IMR-90 (cell line): ENCODE data around the gene DENND6B. TPM values are rescaled to one million over a fixed set of nuclear protein-coding genes. Genes with fewer than 3 reads are reported as not detected.
A peak's percentile ranks its signal among the peaks of the same experiment; 100 is the strongest.

Experiments
- ATAC-seq: fragments of 200-7000 bp; cut with Tn5 transposase; 2 replicates; pipeline ENCODE4 v1.9.1; 2020; ENCODE audit warnings: low read depth, mild to moderate bottlenecking, moderate library complexity
- BruUV-seq: library from RNA; stranded (reverse); fragments of 400-500 nt; replicated peaks from 2 replicates; lab custom pipeline; 2021; lab: Mats Ljungman, UMichigan
- CTCF ChIA-PET: fragments of 300-600 bp; formaldehyde crosslinking; extraction: SDS; loops from one replicate; lab custom pipeline; 2021; ENCODE audit warnings: antibody characterized with exemption; lab: Yijun Ruan, JAX
- POLR2A ChIA-PET: fragments of 300-600 bp; sonication (Branson Sonifier 250); formaldehyde crosslinking; loops from one replicate; lab custom pipeline; 2022; ENCODE audit warnings: antibody characterized with exemption; ENCODE audit not compliant: unreplicated experiment; lab: Charles Lee
- DNase-seq: peaks from one replicate; pipeline ENCODE4 v3.0.0; 2013
- H2AFZ ChIP-seq: replicated peaks from 2 replicates; pipeline ENCODE3; 2013; ENCODE audit warnings: low read length, mild to moderate bottlenecking; ENCODE audit not compliant: poor library complexity
- H2AK5ac ChIP-seq: 2 replicates; pipeline ENCODE4 v1.6.1; 2013; ENCODE audit warnings: low read depth, low read length, inconsistent platforms
- H2AK9ac ChIP-seq: replicated peaks from 2 replicates; pipeline ENCODE3; 2013; ENCODE audit warnings: mild to moderate bottlenecking, low read depth, low read length, moderate library complexity; ENCODE audit not compliant: poor library complexity
- H2BK120ac ChIP-seq: 2 replicates; pipeline ENCODE4 v1.6.1; 2013; ENCODE audit warnings: low read depth, low read length, inconsistent platforms
- H2BK15ac ChIP-seq: 3 replicates; pipeline ENCODE4 v1.6.1; 2013; ENCODE audit warnings: low read depth, low read length, inconsistent platforms
- H2BK20ac ChIP-seq: 2 replicates; pipeline ENCODE4 v1.6.1; 2013; ENCODE audit warnings: low read depth, mild to moderate bottlenecking, inconsistent platforms, low read length, moderate library complexity
- H2BK5ac ChIP-seq: 2 replicates; pipeline ENCODE4 v1.6.1; 2013; ENCODE audit warnings: mild to moderate bottlenecking, low read depth, low read length, inconsistent platforms; ENCODE audit not compliant: poor library complexity, severe bottlenecking
- H3K14ac ChIP-seq: replicated peaks from 2 replicates; pipeline ENCODE4 v1.6.1; 2013; ENCODE audit warnings: low read depth, low read length, inconsistent platforms
- H3K18ac ChIP-seq: 2 replicates; pipeline ENCODE4 v1.6.1; 2013; ENCODE audit warnings: low read depth, low read length, control low read depth
- H3K23ac ChIP-seq: 2 replicates; pipeline ENCODE4 v1.6.1; 2013; ENCODE audit warnings: low read depth, low read length, inconsistent platforms
- H3K27ac ChIP-seq: 2 replicates; pipeline ENCODE4 v1.5.1; 2013; ENCODE audit warnings: mild to moderate bottlenecking, control low read depth, low read length; ENCODE audit not compliant: insufficient read depth
- H3K27me3 ChIP-seq: 2 replicates; pipeline ENCODE4 v1.6.1; 2013; ENCODE audit warnings: low read length; ENCODE audit not compliant: control insufficient read depth, insufficient read depth
- H3K36me3 ChIP-seq: 2 replicates; pipeline ENCODE4 v1.6.1; 2013; ENCODE audit warnings: low read length, mixed read lengths; ENCODE audit not compliant: control insufficient read depth, insufficient read depth
- H3K4ac ChIP-seq: 2 replicates; pipeline ENCODE4 v1.6.1; 2013; ENCODE audit warnings: low read depth, low read length, inconsistent platforms
- H3K4me1 ChIP-seq: 2 replicates; pipeline ENCODE4 v1.6.1; 2013; ENCODE audit warnings: low read length, mixed read lengths; ENCODE audit not compliant: control insufficient read depth, insufficient read depth
- H3K4me2 ChIP-seq: 2 replicates; pipeline ENCODE4 v1.6.1; 2013; ENCODE audit warnings: low read depth, mild to moderate bottlenecking, control low read depth, low read length, moderate library complexity
- H3K4me3 ChIP-seq: 2 replicates; pipeline ENCODE4 v1.5.1; 2013; ENCODE audit warnings: low read depth, mild to moderate bottlenecking, control low read depth, low read length, moderate library complexity; ENCODE audit not compliant: insufficient read depth
- H3K56ac ChIP-seq: 2 replicates; pipeline ENCODE4 v1.6.1; 2013; ENCODE audit warnings: low read length, inconsistent platforms; ENCODE audit not compliant: insufficient read depth; ENCODE audit errors: extremely low read depth
- H3K79me1 ChIP-seq, 2 experiments: 2 replicates each; pipeline ENCODE4 v1.6.1; 2013; ENCODE audit warnings: low read length in 2 of 2, inconsistent platforms in 1 of 2, low read depth in 1 of 2
- H3K9ac ChIP-seq: 2 replicates; pipeline ENCODE4 v1.6.1; 2013; ENCODE audit warnings: low read depth, low read length, control low read depth
- H3K9me1 ChIP-seq: 2 replicates; pipeline ENCODE4 v1.6.1; 2013; ENCODE audit warnings: low read length, inconsistent platforms; ENCODE audit not compliant: insufficient read depth
- H3K9me3 ChIP-seq: 2 replicates; pipeline ENCODE4 v1.6.1; 2013; ENCODE audit warnings: low read length; ENCODE audit not compliant: control insufficient read depth, insufficient read depth
- H4K20me1 ChIP-seq: 2 replicates; pipeline ENCODE4 v1.6.1; 2013; ENCODE audit warnings: low read length, inconsistent platforms; ENCODE audit not compliant: insufficient read depth
- H4K5ac ChIP-seq: 2 replicates; pipeline ENCODE4 v1.6.1; 2013; ENCODE audit warnings: mild to moderate bottlenecking, low read depth, low read length, control low read depth
- H4K8ac ChIP-seq, 2 experiments: 2 replicates each; pipeline ENCODE4 v1.6.1; 2013; ENCODE audit warnings: low read depth in 2 of 2, low read length in 2 of 2, control low read depth in 1 of 2, inconsistent platforms in 1 of 2
- H4K91ac ChIP-seq: 2 replicates; pipeline ENCODE4 v1.6.1; 2013; ENCODE audit warnings: low read depth, low read length, inconsistent platforms; ENCODE audit not compliant: insufficient read depth
- BHLHE40 ChIP-seq: fragments of 150-350 bp; IDR thresholded peaks from 2 replicates; pipeline ENCODE4 v1.6.1; 2016; ENCODE audit warnings: mild to moderate bottlenecking, low read depth, low read length
- CHD1 ChIP-seq: IDR thresholded peaks from 2 replicates; pipeline ENCODE4 v1.6.1; 2012; ENCODE audit warnings: low read depth, low read length, improper control_type of control experiment
- FOS ChIP-seq: fragments of 150-350 bp; IDR thresholded peaks from 2 replicates; pipeline ENCODE4 v1.6.1; 2016; ENCODE audit warnings: low read depth, low read length
- MAZ ChIP-seq: IDR thresholded peaks from 2 replicates; pipeline ENCODE4 v1.6.1; 2012; ENCODE audit warnings: low read depth, mild to moderate bottlenecking, low read length, improper control_type of control experiment, moderate library complexity, borderline replicate concordance
- NFE2L2 ChIP-seq: fragments of 150-350 bp; IDR thresholded peaks from 2 replicates; pipeline ENCODE4 v1.6.1; 2016; ENCODE audit warnings: low read depth, mild to moderate bottlenecking, low read length
- RAD21 ChIP-seq: IDR thresholded peaks from 2 replicates; pipeline ENCODE4 v1.6.1; 2012; ENCODE audit warnings: low read length, improper control_type of control experiment
- WGBS, 2 experiments: methylation state at CpG; one replicate each; pipeline versions ENCODE4 v1.1.5 to v1.1.7; 2013; ENCODE audit warnings: missing lambda C conversion rate in 2 of 2; ENCODE audit not compliant: insufficient read length in 1 of 2; ENCODE audit errors: extremely low coverage in 2 of 2; 5-methylcytosine and 5-hydroxymethylcytosine counted together
- dilution Hi-C: fragments of 300-500 bp; cut with HindIII; formaldehyde crosslinking; loops from one replicate; pipeline ENCODE4 v1.14.3; 2018; ENCODE audit warnings: low sequenced_read_pairs; ENCODE audit not compliant: unreplicated experiment
- in situ Hi-C: fragments of 300-500 bp; cut with MboI; formaldehyde crosslinking; loops from 3 replicates; pipeline ENCODE4 v1.14.3; 2019; ENCODE audit warnings: low sequenced_read_pairs, inconsistent platforms, mixed read lengths
- intact Hi-C: fragments of 100-400 bp; cut with micrococcal nuclease; formaldehyde crosslinking; loops from 2 replicates; pipeline ENCODE4 v1.10.0; 2022
- polyA plus RNA-seq, 3 experiments: library from polyadenylated mRNA; depleted of rRNA; stranded (reverse); fragments of >200 nt; gene quantifications; 2 replicates each; pipeline ENCODE4 v1.2.3, GENCODE V29; 2012; ENCODE audit warnings: low replicate concordance in 1 of 3
- total RNA-seq: library from RNA; depleted of rRNA; stranded (reverse); fragments of >200 nt; gene quantifications from 2 replicates; pipeline ENCODE4 v1.2.3, GENCODE V29; 2012
- TF ChIP-seq, protein P1 (sequence below): fragments of 150-350 bp; IDR thresholded peaks from 2 replicates; pipeline ENCODE4 v1.6.1; 2016; ENCODE audit warnings: low read depth, mild to moderate bottlenecking, low read length, moderate library complexity, borderline replicate concordance
- TF ChIP-seq, protein P2 (sequence below): fragments of 150-350 bp; IDR thresholded peaks from 2 replicates; pipeline ENCODE4 v1.6.1; 2017; ENCODE audit warnings: mild to moderate bottlenecking, antibody characterized with exemption, low read length, low read depth

The DENND6B gene
- total and polyA plus RNA-seq, 2 of the 4 experiments (the other 2 are of a cell fraction): 0.36 to 4.9 TPM

DNA sequence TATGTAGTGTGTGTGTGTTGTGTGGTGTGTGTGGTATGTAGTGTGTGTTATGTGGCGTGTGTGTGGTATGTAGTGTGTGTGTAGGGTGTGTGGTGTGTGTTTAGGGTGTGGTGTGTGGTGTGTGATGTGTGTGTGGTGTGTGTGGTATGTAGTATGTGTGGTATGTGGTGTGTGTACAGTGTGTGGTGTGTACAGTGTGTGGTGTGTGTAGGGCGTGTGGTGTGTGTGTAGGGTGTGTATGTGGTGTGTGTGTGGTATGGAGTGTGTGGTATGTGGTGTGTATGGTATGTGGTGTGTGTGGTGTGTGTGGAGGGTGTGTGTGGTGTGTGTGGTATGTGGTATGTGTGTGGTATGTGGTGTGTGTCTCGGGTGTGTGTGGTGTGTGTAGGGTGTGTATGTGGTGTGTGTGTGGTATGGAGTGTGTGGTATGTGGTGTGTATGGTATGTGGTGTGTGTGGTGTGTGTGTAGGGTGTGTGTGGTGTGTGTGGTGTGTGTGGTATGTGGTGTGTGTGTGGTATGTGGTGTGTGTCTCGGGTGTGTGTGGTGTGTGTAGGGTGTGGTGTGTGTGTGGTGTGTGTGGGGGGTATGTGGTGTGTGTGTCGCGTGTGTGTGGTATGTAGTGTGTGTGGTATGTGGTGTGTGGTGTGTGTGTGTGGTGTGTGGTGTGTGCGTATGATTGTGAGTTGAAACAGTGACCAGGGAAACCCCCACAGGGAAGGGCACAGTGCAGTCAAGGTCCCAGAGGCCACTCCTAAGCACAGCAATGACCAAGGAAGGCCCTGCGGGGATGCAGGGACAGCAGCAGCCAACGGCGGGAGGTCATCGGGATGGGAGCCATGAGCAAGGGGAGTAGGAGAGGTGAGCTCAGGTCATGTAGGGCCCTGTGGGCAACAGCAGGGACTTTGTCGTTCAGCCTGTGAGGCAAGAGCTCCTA is 13.4 kb upstream of the DENND6B start:
- no peak overlapping the region for H2BK15ac ChIP-seq
- no peak overlapping the region for H4K5ac ChIP-seq
- H3K4me1 ChIP-seq: peaks cover 2% of the 10 kb centered on the region; the same call in 1 of the 2 replicates
- peaks cover 14 to 37% of the 10 kb centered on the region in 2 experiments for H3K79me1 ChIP-seq
- DNase-seq: no peak
- H3K9me3 ChIP-seq: no peaks in the 10 kb centered on the region
- no peak overlapping the region for H3K4me3 ChIP-seq
- no peak overlapping the region for H3K56ac ChIP-seq
- no peak overlapping the region for H3K4me2 ChIP-seq
- H3K23ac ChIP-seq: peak overlapping the region; percentile 66
- no peak overlapping the region for H4K8ac ChIP-seq
- POLR2A ChIA-PET: no interaction called here
- peak overlapping the region; percentile 72 for H2AK9ac ChIP-seq
- H4K20me1 ChIP-seq: peaks cover 5% of the 10 kb centered on the region; the same call in 1 of the 2 replicates
- intact Hi-C loops (no loop called here), in situ Hi-C loops (no loop called here), dilution Hi-C loops (no loop called here)
- no peaks in the 10 kb centered on the region for H3K27me3 ChIP-seq
- no TSS peak for BruUV-seq
- H3K18ac ChIP-seq: no peak overlapping the region
- H3K9me1 ChIP-seq: peaks cover 34% of the 10 kb centered on the region
- H3K4ac ChIP-seq: no peak overlapping the region
- H3K9ac ChIP-seq: no peak overlapping the region
- H2AFZ ChIP-seq: peak overlapping the region; percentile 14
- ATAC-seq: no peak
- CTCF ChIA-PET: interaction anchor here (2.2 kb wide), 1 partner anchor 96 kb away, joined by 10 read pairs; no protein-coding TSS in a partner anchor
- peak overlapping the region; percentile 94 for H2BK5ac ChIP-seq
- H3K27ac ChIP-seq: no peak overlapping the region
- H3K36me3 ChIP-seq: no peaks in the 10 kb centered on the region
- no peak overlapping the region for H2BK120ac ChIP-seq
- peak overlapping the region; percentile 87 for H2AK5ac ChIP-seq
- 0 out of 2 replicates have a peak overlapping the region, but pooled peaks have one; percentile 32 for H3K14ac ChIP-seq
- H2BK20ac ChIP-seq: no peak overlapping the region
- no peak overlapping the region for H4K91ac ChIP-seq
- 93% methylated on average over 4 of the region's 12 CpGs; no CpG with 5 or more reads in 1 of the 2 experiments for WGBS, 2 experiments
- TF ChIP-seq CHD1: no peak
- no peak for TF ChIP-seq MAZ
- TF ChIP-seq, protein P1, sequence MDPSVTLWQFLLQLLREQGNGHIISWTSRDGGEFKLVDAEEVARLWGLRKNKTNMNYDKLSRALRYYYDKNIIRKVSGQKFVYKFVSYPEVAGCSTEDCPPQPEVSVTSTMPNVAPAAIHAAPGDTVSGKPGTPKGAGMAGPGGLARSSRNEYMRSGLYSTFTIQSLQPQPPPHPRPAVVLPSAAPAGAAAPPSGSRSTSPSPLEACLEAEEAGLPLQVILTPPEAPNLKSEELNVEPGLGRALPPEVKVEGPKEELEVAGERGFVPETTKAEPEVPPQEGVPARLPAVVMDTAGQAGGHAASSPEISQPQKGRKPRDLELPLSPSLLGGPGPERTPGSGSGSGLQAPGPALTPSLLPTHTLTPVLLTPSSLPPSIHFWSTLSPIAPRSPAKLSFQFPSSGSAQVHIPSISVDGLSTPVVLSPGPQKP: no peak
- no peak for TF ChIP-seq NFE2L2
- no peak for TF ChIP-seq RAD21
- no peak for TF ChIP-seq BHLHE40
- TF ChIP-seq, protein P2, sequence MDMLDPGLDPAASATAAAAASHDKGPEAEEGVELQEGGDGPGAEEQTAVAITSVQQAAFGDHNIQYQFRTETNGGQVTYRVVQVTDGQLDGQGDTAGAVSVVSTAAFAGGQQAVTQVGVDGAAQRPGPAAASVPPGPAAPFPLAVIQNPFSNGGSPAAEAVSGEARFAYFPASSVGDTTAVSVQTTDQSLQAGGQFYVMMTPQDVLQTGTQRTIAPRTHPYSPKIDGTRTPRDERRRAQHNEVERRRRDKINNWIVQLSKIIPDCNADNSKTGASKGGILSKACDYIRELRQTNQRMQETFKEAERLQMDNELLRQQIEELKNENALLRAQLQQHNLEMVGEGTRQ: no peak
- TF ChIP-seq FOS: no peak
